GM19351 (cell line): Measurements from ENCODE around the gene RUNX2.

Experiments used
- ATAC-seq: cut with Tn5 transposase; IDR thresholded peaks from one replicate; pipeline ENCODE4 v1.9.1; 2021; ENCODE audit warnings: mild to moderate bottlenecking, moderate library complexity; ENCODE audit not compliant: unreplicated experiment

RUNX2 gene

DNA sequence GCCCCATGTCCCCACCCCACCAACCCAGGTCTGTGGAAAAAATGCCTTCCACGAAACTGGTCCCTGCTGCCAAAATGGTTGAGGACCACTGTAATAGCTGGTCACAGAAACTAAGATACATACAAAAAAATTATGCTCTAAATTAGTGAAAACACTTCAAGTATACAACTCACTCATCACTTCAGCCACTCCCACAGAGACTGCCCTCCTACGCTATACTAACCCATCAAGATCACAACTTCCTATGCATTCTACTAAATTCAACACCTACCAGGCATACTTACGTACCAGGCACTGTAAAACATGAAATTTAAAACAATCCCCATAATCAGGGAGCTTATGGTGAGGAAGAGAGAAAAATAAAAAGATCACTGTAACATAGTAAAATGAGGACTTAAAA lies 22.9 kb downstream of the RUNX2 start:
- no peak for ATAC-seq

DNA sequence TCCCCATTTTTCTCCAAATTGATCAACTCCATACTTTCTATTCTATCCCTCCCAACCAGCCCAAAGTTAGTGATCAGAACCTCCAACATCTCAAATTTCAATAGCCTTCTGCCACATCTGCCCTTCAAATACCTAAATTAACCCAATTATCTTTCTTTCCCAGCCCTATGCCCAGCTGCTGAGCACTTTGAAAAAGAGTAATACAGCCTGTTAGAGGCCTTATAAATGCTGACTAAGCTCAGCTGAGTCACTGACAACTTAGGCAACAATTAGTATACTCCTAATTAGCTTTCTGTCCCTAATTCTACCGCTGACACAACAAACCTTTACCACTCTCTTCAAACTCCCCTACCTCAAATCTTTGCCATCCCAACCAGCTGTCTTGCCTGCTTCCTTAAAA lies 23.5 kb downstream of the RUNX2 start:
- ATAC-seq, result no peak

DNA sequence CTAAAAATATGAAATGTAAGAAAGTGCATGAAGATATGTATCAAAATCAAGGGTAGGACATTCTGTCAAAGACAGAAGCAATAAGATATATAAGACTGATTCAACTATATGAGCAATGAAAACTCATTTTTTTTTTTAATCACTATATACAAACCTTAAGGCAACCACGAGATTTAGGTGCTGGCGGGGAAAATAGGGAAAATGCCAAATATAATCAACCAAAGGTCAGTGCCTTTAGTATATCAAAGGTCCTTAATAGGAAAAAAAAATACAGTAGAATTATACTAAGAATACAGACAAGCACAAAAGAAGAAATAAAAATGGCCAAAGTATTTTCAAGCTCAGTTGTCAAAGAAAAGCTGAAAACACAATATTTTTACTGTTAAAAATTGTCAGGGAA lies 25.5 kb downstream of the RUNX2 start:
- ATAC-seq, result no peak

DNA sequence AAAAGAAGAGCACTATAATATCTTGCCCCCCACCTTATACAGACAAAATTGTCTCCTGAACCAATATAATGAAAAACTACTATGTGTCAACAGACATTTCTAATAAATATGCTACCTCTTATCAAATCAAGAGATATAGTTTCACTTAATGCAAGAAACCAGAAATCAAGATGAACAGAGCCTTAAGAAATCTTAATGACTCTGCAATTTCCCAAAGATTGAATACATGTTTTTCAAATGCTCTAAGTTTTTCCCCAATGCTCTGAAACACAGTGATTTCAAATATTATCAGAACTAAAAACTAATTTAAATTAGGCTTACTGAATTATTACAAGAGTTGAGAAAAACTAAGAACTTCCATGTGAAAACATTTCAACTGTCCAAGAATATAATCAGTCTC lies 36.3 kb downstream of the RUNX2 start:
- ATAC-seq, result no peak

DNA sequence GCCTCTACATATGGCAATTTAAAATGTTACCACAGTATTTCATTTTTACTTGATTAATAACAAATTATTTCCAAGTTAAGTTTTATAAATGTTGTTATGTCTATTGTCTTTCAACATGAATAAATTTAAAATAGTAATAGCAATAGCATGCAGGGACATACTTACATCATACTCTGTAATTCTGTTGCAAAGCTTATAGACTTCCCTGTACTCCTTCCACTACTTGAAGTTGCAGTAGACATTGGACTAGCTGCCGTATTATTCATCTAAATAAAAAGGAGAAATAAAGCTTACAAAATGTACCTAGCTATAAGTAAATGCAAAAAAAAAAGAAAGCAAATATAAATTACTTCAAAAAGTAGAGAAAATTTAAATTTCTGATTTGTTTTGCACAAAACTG lies 36.9 kb downstream of the RUNX2 start:
- no peak for ATAC-seq

DNA sequence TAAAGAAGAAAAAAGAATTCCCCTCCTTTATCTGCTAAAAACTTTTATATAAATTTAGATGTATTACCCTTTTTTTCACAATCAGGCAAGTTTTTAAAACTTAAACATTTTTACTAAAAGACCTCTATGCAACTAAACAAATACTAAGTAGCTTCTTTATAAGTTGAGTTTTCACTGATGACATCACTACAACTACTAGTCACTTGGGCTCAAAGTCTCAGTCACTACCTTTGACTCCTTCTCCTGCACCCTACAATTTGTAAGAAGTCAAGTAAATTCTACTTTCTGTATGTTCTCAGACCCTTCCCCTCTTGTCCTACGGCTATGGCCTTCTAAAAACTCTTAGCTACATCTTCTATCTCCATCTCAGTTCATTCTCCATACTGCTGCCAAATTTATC lies 38.4 kb downstream of the RUNX2 start:
- no peak for ATAC-seq

DNA sequence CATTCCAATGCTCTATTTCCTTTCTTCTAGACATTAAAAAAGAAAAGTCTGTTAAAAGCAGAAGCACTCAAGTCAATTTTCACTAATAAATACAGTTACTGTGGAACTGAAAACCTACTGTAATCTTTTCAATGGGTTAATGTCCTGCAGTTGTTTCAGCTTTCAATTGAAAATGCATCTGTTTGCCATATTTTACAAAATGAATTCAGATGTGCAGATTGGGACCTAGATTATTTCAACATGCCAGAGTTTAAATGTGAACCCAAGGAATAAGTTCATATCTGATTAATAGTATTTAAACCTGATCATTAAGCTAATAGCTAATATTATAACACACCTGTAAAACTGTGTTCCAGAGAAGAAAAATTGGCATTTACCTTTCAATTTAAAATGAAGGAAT lies 39.9 kb downstream of the RUNX2 start:
- ATAC-seq, result no peak

DNA sequence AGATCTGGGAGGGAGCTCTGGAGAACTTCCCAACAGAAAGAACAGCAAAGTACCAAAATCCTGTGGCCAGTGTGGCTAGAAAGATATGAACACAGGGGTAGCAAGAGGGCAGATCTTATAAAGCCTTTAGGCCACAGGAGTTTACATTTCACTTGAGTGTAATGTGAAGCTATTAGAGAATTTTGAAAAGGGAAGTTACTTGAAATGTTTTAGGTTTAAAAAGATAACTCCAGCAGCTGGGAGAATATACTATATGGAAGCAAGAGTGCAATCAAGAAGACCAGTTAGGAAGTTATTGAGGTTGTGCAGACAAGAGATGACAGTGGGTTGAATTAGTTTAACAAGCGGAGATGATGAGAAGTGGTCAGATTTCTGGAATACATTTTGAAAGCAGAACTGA lies 41.7 kb downstream of the RUNX2 start:
- ATAC-seq, result no peak

DNA sequence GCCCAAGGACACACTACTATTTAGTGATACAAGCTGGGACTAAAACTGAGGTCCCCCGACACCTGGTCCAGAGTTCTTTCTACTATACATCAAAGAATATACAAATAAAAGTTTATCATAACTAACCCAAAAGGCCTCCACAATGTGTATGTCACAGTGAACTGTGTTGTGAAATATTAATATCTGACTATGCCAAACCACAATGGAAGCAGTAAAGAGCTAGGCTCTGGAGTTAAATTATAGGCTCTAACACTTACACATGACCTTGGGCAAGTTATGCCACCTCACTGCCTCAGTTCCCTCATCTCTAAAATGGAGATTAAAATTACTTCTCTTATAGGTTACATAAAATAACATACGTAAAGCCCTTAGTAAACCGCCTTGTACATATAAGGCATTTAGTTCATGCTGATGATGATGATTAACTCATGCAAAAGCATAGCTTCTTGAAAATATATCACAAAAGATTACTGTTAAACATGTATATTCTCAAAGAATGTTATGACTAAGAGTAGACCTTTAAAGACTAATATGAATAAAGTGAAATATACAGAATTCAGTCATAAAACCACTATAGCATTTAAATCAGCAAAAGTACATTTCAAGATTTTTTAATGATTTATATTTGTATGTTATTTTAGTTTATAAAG lies 43.9 kb downstream of the RUNX2 start:
- ATAC-seq, result no peak

DNA sequence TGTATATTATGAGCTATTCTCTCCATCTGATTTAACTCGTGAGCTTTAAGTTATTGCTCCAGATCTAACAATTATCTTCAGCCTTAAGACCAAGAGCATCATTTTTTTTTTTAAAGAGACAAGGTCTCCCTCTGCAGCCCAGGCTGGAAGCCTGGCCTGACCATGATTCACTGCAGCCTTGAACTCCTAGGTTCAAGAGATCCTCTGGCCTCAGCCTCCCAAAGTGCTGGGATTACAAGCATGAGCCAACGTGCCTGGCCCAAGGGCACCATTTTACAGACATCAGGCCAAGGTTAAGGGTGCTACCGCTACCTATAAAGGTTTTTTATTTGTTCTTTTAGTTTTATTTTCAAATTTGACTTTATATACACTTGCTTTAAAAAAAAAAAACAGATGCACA lies 47.3 kb downstream of the RUNX2 start:
- no peak for ATAC-seq

DNA sequence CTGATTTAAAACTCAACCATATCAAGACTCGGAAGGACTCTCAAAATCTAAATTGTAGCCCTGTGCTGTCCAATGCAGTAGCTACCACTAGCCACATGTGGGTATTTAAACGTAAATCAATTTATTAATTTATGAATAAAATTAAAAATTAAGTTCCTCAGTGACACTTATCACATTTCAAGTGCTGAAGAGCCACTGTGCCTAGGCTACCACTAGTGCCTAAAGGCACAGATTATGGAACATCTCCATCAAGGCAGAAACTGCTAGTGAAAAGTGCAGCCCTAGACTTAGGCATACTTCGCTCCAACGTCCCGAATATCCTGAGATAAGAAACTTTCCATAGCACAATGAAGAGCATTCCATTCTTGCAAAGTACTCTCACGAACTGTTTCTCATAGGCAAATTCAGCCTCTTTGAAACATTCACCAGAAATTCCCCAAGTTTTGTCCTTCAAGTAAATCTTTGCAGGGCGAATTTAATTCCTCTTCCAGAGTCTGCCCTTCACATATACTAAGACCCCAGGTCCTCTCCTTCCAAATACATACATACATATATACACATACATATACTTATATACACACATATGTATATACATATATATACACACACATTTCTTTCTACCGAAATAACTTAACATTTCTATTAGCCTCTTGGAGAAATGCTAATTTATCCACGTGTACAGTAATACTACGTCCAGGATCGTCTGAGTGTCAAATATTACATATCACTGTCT lies 48.3 kb downstream of the RUNX2 start:
- no peak for ATAC-seq

DNA sequence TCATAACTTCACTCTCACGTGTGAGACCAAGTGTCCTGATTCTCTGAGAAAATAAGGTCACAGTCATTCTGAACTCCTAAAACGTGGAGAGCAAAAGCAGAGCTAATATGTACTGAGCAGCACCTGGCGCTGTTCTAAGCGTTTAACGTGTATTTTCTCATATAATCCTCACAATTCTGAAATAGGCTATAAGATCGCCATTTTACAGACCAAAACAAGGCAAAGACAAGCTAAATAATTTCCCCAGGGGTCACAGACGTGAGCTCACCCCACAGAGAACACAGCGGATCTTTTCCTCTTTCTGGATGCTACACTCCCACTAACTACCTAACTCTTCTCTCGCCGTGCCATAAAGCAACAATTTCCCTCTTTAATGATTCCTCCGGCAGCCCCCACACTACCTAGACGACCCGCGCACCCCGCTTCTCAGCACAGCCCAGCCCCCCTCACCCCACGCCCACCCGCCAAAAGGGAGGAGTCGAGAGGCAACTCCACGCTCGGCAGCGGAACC lies 49.0 kb downstream of the RUNX2 start:
- peak; percentile 19 for ATAC-seq

DNA sequence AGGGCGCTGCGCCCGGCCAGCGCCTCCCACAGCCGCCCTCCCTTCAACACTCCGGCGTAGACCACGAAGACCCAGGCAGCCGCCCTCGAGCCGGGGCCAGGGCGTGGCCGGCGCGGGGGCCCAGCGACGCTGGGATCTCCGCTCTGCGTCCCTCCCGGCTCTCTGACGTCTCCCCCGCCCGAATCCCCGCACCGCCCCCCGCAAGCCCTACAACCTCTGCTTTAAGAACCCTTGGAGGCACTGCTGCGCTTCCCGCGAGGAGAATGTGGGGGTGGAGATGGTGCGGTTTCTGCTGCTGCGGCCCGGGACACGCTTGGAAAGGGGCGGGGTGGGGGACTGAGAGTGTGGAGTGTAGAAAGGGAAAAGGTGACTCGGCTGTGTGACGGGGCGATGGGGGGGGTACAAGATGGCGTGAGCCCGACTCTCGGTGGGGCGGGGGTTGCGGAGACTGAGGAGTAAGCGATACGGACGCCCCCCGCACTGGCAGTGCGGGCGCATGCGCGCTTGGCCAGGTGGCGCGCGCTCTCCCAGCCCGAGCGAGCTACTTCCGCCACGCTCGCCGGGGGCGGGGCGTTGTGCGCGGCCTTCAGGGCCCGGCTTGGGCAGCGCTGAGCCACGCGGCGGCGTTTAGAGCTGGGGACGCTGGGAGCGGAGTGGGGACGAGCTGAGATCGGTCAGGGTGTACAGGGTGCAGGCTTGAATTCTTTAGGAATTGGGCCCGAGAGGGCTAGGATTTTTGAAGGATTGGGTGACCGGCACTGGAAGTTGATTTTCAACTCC lies 49.6 kb downstream of the RUNX2 start, which contains the start of gene SUPT3H:
Gene SUPT3H, minus strand, starts transcription at position 381 of the 780 bp plus-strand sequence.
- peak; percentile 84 for ATAC-seq

DNA sequence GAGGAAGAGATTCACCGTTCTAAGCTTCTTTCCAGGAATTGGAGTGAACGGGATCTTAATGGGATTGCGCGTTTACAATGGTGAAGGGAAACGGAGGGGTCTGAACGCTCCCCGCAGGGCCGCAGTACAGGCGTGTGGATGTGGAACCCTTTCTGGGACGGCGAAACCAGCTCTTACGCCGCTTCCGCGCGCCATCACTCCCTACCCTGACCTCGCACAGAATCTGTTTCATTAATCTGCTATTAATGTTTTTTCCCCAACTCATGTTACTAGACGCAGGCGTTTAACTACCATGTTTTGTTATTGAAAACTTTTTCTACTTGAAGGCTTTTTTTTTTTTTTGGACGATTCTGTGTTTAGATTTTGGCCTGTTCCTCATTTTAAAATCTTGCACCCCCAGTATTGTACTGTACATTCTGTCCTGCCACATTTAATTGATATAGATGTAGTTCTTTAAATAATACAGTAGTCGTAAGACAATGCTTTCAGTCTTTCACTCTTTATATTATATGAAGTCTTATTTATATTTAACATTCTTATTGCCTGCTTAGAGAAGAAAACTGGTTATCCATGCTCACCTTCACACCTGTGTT lies 50.3 kb downstream of the RUNX2 start:
- peak; percentile 30 for ATAC-seq

DNA sequence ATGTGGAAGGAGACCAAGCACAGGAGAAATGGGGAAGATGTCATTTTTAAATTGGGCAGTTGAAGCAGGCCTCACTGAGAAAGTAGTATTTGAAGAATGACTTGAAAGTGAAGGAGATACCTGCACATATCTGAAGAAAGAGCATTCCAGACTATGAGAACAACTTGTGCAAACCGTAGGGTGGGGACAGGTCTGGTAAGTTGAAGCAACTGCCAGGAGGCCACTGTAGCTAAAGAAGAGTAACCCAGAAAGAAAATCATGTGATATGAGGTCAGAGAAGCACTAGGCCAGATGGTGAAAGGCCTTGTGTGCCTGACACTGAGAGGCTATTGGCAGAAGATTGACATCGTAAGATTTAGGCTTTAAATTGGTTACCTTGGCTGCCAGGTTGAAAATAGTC lies 54.3 kb downstream of the RUNX2 start:
- no peak for ATAC-seq

DNA sequence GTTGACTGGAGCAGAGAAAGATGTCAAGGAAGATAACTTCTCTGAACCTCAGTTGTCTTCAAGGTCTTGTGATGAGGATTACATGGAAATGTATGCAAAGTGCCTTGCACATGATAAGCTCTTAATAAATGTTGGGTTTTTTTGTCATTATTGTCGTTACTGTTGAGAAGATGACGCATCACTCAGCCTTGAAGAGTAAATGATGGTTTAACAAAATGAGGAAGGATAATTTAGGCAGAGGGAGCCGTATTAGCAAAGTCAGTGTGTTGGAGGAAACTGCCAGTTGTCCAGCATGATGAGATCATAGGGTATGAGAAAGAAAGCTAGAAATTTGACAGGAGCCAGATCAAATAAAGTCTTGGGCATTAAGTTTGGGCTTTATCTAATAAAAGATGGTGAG lies 58.4 kb downstream of the RUNX2 start:
- no peak for ATAC-seq

DNA sequence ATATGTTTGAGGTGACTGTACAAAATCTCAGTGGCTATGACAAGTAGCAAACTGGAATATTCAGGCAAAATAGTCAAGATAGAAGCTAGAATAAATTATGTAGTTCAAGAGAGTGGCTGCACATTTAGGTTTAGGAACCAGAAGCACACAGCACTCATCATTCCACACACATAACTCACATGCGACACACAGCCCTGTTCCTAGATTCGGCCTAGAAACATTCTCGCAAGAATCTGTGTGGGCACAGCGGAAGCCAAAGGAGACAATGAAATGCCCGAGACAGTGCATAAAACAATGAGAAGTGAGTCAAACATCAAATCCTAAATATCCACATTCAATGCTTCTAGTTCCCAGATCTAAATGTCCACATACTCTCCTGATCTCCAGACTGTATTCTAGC lies 59.1 kb downstream of the RUNX2 start:
- ATAC-seq, result no peak

DNA sequence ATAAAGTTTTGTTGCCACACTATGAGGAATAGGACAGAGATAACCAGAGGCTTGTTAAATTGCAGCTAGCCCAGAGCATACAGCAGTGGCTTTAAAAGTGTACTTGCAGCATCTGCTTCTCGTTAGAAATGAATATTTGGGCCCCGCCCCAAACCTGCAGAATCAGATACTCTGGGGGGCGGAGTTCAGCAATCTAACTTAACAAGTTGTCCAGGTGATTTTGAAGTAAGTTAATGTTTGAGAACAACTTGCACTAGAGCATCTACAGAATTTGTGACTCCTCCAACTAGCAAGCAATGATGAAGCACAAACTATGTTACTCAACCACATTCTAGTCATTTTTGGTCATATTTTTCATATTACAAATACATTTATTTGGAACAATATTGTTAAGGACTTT lies 60.2 kb downstream of the RUNX2 start:
- ATAC-seq, result no peak

DNA sequence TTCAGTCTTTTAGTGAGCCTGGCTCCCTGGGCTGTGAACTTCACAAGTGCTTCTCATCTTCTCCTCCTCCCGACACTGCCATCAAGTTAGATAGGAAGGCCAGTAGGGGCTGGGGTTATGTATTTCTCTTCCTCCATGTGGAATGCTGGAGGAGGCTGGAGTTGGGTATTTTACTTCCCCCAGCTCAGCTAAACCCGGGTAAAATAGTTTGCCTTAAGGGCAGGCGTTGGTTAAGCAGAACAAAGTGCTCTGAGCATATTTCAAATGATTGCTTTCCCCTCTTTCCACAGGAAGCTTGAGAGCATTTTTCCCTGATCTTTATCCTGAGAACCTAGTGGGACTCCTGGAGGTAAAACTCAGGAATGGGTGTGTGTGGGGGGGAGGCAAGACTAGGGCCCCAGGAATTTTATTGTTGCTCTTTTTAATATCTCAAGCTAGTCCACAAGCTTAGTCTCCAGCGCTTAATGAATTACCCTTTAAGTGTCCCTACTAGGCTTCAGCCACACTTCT lies 66.5 kb downstream of the RUNX2 start:
- ATAC-seq, result no peak

DNA sequence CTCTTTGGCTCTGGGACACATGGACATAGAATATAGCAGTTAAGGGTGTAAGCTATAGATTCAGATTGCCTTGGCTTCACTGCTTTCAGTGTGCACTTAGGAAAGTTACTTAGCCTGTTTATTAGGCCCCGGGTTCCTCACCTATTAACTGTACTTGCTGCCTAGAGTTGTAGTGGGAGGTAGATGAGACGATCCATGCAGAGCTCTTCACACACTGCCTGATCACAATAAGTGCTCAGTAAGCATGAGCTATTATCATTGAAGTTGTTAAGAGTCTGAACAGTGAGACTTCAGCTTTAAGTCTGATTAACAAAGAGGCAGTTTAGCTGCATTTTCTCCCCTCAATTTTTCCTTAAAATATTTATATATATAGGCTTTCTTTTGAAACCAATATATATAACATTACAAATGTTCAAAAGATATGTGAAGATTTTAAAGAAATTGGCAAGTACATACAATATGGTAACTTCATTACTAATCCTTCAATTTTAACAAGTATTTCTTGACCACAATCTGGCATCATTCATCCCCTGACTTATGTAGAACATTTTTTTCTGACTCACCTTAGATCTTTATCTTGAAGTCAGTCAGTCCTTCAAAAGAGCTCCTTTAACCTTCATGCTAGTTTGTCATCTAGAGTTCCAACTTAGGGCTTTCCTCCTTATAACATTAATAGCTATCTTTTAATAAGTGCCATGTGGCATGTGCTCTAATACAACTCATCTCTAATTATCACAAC lies 70.1 kb downstream of the RUNX2 start:
- ATAC-seq, result no peak
